Measurements from ENCODE around the gene KHDC4.

Gene KHDC4

DNA sequence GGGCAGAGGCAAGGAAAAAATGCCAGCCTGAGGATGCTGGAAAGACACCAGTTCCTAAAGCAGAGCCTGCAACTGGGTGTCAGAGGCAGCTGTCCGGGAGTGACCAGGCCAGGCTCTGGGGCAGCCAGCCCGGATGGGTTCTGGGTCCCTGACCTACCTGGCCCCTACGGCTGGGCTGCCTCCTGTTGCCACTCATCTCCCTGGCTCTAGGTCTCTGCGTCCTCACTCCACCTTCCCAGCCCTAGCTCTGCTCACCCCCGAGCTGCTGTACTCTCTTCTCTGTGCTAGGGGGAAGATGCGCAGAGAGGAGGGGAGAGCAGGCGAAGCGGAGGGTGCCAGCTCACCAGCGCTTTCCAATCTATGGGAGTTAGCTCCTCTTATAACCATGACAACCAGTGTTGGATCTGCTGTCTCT is 35.2 kb upstream of the KHDC4 start:
- peak in 1 of 3 experiments; percentile 10 for DNase-seq

DNA sequence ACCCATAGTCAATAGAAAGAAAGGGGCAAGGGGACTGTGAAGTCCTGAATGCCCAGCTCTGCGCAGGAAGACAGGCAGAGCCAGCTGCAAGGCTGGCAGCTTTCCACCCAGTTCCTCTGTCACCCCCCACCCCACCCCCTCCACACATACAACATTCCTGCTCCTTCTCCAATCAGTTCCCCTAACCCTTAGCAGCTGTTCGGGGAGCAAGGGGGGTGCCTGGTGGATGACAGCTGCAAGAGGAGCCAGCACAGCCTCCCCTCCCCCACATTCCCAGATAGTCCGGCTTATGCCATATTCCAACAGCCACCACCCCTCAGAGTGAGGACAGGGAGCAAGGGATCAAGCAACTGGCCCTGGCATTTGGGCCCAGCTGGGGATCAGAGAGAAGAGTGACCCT is 34.5 kb upstream of the KHDC4 start:
- DNase-seq, result peak in 2 of 3 experiments; percentile 49 to 72

DNA sequence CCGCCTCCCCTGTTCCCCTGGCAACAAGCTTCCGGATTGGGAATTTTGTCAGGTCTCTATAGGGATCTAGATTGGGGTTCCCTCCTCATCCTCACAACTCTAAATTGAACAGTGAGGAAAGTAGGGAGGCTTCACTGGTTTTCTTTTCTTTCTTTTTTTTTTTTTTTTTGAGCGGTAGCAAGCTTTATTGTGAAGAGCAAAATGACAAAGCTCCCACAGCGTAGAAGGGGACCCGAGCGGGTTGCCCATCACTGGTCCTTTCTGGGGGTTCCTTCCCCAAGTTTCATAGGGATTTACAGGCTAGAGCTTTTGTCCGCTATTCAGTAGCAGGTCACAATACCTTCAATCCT is 33.8 kb upstream of the KHDC4 start:
- DNase-seq, result no peak

DNA sequence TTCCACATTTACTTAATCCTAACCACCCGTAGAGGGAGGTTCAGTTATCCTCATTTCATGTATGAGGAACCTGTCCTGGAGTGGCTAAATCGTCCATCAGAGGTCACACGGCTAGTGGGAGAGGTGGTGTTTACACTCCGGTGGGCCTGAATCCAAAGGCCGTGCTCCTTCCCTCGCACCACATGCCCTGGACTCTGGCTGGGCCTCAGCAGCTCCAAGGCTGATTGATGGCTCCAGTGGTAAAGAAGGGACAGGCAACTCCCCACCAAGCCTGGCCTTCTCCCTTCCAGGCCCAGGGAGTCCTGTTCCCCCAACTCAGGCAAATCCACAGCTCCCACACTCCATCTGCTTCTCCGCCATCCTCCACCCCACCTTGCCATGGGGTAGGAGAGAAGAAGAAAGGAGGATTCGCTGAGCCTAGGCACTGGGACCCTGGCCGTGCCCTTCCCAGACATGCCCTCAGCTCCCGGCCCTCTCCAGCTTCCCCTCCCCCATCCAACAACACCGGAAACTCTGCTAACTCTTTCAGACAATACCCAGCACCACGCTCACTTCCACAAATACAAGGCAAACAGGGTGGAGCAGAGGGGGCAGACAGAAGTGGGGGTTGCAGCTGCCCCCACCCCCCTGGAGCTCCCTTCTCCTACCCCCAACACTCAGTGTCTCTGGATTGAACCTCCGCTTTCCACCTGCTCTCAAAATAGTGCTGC is 33.3 kb upstream of the KHDC4 start:
- peak in 2 of 3 experiments; percentile 29 to 77 for DNase-seq

DNA sequence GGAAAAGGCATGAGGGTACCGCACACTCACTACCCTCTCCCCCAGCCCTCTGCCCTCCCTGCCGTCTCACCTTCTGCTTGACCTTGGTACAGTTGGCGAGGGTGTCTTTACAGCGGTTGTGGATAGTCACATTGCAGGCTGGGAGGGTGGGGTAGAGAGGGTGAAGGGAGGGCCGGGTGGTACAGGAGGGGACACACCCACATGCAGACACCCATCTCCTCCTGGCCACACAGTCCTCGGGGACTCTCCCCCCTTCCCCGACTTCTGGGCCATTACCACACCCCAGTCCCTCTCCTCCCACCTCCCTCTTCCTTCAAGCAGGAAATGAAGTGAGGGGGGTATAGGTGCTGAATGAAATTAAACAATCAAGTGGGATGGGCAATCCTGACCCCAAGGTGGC is 32.5 kb upstream of the KHDC4 start:
- DNase-seq, result no peak

DNA sequence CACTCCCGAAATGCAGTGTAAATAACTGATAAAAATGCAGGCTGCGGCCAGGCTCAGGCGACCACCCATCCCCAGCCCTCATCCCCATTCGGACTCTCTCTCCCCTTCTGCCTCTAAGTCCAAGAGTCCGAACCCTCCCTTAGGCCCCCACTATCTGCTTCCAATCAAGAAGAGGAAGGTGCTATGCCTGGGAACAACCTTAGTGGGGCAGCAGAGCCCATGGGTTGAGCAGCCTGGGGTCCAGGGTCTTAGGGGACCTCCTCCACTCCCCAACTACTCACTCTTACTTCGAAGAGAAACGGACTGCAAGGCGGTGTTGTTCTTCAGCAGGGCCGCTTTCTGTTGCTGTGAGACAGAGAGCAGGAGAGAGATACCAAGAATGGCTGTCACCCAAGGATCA is 31.9 kb upstream of the KHDC4 start:
- DNase-seq, result no peak

DNA sequence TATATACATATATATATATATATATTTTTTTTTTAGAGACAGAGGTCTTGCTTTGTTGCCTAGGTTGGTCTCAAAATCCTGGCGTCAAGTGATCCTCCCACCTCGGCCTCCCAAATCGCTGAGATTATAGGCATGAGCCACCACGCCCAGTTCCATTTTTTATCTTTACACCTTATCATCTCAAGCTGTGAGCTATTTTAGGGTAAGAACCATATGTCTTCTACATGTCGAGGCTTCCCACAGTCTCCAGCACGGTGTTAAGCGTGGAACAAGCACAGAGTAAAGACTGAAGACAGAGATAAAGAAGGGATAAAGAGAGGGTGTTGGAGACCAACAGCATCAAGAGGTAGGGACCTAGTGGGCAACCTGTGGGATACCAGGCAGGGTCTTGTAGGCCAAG is 30.0 kb upstream of the KHDC4 start:
- no peak for DNase-seq

DNA sequence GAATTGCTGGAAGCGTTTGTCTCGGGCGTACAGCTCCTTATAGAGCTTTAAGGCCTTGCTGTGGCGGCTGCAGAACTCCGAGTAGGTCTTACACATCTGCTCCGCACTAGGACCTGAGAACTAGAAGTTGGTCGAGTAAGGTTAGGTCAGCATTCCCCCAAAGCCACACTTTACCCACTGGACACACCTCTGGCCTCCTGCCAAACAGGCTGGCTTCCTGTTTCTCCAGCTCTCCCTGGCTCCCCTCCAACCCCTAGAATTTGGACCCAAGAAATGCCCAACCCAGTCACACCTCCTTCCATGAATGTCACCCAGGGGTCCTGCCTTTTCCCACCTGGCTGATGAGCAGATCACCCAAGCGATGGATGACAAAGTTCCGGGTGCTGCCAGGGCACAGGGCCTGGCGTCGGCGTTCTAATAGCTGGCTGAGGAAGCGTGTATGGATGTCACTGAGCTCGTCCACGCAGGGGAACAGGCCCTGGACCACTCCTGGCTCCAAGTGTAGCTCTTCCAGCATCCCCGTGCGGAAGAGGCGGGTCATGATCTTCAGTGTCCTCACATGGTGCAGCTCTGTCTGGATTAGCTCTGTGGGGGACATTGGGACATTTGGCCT is 28.5 kb upstream of the KHDC4 start:
- DNase-seq, result no peak

DNA sequence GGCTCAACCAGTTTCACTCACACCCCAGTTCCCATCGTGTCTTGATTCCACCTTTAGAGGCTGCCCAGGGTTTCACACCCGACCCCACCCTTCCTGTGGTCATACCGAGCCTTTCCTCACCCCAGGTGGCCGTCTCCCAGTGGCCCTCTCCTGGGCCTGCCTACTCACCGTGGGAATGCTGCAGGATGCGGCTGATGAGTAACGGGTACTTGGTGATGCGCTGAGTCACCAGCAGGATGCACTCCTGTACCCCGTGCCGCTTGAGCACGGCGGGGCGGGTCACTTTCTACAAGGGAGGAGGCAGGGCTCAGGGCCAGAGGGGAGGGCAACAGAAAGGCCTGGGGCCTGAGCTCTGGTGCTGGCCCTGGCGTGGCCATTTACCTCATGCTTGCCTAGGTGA is 27.7 kb upstream of the KHDC4 start:
- DNase-seq, result no peak

DNA sequence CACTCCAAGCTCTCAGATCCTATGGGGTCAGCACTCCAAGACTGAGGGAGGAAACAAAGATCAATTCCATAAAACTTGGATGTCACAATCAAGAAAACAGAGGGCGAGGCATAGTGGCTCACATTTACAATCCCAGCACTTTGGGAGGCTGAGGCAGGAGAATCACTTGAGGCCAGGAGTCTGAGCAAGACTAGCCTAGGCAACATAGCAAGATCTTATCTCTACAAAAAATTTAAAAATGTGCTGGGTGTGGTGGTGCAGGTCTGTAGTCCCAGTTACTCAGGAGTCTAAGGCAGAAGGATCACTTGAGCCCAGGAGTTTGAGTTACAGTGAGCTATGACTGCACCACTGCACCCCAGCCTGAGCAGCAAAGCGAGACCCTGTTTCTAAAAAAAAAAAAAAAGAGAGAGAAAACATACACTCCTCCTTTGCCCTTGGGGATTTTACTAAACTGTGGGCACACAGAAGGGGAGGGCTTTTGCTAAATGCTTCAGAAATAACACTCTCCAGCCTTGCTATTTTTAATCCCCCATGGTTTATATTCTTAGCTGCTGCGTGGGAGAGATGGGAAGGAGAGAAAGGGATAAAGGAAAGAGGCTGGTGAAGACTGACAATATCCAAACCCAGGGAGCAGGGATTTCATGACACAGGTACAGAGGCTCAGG is 26.0 kb upstream of the KHDC4 start:
- no peak for DNase-seq

DNA sequence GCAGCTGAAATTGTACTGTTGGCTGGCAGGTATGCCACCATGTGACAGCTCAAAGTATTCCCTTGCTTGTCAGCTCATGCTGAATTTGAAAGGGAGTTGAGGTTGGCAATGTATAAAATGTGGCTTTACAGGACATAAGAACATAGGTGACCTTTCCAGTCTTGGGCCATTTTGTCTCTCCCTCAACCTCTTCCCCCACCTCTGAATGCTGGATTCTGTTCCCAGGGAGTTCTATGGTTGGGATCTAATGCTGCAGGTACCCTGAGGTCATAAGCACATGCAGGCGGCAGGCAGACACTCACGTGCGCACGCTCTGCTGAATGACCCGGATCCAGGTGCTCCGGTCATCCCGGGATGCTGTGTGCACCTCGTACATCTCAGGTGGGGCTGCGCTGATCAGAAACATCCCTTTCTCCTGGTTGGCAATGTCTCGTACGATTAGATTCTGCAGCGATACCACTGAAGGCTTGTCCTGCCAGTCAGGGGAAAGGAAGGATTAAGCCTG is 23.2 kb upstream of the KHDC4 start:
- DNase-seq, result no peak

DNA sequence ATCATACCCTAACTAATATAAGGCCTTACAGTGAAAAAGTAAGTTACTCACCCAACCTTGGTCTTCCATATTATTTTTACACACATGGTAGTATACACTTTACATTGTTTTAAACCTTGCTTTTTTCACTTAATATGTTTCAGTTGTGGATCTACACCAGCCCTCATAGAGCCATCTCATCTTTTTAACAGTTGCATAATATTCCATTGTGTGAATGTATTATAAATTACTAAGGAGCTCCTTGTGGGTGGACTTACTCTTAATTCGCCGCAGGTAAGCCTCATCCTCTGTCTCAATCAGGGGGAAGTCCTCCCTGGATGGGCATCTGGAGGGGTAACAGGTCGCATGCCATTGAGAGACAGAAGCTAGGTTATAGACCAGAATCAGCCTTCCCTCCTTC is 20.4 kb upstream of the KHDC4 start:
- no peak for DNase-seq

DNA sequence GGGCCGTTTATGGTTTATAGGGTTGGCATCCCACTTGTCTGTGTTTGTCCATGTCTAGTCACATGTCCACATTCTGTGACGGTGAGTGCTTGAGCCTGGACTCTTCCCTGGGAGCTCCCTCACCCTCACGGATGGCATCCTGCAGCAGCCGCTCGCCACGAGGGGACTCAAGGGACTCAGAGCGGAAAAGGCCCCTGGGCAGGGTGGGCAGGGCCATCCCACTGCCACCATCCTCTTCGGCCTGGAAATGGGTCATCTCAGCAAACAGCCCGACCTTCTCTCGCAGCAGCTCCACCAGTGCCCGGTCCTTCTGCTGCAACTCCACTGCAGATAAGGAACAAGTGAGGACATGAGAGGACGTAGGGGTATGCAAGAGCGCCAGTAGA is 18.3 kb upstream of the KHDC4 start:
- peak in 1 of 3 experiments; percentile 73 for DNase-seq

DNA sequence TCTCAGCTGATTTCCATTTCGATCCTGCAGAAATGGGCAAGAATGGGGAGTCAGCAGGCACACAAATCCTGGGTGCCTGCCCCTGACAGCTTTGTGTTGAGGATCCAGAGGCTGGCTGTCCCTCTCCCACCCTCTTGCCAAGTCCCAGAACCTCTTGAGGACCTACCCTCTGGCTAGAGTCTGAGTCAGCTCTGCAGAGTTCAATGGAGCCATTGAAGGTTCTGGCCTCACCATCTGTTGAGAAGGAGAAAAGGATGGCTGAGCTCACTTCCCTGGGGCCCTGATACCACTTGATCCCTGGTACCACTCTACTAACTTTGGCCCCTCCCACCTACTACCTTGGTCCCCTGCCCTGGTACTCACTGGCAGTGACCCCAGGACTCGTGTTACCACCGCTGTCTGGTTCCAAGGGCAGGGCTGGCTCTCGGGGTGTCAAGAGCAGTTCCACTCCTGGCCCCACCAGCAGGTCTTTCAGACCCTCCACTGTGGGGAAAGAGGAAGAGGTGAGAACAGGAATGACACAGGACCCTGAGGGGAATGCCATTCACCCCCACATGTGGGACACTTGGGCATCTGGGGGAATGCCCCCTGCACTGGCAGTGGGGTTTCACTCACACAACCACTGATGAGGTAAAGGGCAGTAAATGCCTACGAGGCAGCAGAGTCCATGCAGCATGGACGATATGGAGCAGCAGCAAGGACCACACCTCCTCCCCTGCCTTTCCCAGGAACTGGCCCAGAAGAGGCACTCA is 17.7 kb upstream of the KHDC4 start:
- no peak for DNase-seq

DNA sequence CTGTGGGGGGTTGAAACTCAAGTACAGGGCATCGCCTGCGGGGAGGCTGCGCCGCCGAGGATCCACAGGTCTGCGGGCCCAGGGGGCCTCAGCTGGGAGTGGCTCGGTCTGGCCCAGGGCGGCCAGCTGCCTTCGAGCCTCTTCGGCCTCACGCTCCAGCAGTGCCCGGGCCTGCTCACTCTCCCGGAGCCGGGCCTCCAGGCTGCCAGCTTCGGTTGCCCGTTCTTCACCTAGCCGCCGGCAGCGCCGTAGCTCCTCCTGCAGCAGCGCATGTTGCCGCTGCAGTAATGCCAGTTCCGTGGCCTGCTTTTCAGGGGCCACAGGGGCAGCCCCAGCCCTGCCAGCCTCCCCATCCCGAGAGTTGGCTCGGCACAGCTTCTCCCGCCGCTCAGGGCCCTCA is 16.6 kb upstream of the KHDC4 start:
- DNase-seq, result no peak

DNA sequence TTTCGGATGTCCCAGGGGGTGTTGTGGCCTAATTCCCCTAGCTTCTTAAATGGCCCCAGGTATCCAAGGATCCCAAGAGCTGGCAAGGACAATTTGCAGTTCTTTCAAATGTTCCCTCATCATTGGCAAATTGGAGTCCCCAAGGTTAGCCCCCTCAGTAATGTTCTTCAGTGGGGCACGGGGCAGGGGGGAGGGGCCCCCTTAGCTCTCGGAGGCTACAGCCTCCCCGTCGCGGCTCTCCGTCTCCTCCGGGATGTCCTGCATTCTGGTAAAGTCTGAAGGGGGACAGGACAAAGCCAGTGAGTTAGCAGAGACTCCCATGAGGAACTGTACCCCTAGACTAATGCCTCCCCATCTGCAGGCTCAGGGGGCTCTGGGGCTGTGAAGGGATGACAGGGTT is 13.5 kb upstream of the KHDC4 start:
- DNase-seq, result no peak

DNA sequence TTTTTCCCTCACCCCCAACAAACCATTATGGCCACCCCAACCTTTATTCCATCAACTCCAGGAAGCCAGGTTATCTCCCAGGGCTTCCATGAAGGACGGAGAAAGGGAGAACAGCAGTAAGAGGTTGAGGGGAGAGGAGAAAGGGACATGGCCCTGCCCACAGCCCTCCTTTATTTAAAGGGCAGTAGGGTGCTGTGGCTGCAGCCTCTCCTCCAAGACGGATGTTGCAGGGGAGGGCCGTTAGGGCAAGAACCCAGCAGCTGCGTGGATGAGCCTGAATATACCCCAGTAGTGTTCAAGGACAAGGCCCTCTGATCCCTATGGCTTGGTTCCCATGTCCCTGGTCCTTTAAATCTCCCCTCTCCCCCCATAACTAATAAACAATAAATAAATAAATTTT is 13.1 kb upstream of the KHDC4 start:
- no peak for DNase-seq

DNA sequence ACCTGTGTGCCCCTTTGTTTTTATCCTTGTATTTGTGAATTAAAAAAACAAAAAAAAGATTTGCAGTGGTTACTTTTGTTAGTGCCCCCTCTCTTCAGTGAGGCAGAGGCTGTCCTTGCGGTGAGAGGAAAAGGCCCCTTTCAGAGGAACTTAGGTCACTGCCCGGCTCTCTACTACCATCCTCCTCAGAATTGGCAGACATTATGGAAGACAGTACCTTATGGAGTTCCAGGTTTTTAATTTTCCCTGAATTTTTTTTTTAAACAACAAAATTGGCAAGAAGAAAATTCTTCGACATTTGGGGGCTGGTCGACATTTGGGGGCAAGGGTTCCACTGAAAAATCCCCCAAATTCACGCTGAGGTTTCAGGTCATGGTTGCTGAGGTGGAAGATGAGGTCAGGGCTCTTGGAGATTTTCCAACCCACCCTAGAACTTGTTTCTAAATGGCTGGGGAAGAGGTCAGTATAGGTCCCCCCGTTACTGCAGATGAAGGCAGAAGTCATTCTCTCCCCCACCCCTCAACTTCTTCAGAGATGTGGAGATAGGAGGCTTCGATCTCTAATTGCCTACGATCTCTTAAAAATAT is 12.5 kb upstream of the KHDC4 start:
- no peak for DNase-seq

DNA sequence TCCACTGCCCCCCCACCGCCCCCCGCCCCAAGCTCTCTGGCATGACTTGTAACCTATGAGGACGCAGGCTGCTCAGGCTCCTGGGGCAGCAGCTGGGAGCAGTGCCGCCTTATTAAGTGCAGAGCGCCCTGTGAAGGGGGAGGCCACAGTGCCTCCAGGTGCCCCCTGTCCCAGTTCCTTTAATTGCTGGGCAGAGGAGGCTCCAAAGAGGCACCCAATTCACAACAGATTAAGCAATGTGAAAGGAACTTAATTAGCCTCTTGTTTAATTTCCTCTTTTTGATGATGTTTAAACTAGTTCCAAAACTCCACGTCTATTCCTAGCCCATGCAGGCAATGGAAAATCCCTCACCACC is 10.2 kb upstream of the KHDC4 start:
- DNase-seq, result peak in 1 of 3 experiments; percentile 89

DNA sequence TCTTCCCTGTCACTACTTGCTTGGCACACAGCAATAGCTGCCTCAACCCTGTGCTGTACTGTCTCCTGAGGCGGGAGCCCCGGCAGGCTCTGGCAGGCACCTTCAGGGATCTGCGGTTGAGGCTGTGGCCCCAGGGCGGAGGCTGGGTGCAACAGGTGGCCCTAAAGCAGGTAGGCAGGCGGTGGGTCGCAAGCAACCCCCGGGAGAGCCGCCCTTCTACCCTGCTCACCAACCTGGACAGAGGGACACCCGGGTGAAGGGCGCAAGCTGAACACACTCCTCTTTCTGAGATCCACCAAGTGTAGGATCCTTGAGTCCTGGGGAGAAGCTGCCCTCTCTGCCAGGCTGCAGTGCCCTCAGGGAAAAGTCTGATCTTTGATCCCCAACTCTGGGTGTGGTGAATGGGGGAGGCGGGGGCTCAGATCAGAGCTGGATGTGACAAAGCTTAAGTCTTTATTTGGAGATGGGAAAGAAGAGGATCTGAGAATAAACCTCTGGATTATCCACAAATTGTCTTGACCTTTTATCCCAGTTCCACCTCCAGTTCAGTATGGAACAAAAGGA is 8.4 kb upstream of the KHDC4 start:
- DNase-seq, result no peak

DNA sequence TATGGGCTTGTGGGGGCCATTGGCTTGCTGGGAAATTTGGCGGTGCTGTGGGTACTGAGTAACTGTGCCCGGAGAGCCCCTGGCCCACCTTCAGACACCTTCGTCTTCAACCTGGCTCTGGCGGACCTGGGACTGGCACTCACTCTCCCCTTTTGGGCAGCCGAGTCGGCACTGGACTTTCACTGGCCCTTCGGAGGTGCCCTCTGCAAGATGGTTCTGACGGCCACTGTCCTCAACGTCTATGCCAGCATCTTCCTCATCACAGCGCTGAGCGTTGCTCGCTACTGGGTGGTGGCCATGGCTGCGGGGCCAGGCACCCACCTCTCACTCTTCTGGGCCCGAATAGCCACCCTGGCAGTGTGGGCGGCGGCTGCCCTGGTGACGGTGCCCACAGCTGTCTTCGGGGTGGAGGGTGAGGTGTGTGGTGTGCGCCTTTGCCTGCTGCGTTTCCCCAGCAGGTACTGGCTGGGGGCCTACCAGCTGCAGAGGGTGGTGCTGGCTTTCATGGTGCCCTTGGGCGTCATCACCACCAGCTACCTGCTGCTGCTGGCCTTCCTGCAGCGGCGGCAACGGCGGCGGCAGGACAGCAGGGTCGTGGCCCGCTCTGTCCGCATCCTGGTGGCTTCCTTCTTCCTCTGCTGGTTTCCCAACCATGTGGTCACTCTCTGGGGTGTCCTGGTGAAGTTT is 7.8 kb upstream of the KHDC4 start:
- DNase-seq, result no peak

All from NCI-H1417 (cell line).